CD8-positive, alpha-beta memory T cell (primary cell): ENCODE results near the gene CTNNA3. TPM values are rescaled to one million over a fixed set of nuclear protein-coding genes. Genes with fewer than 3 reads are reported as not detected.

Experiments
- CTCF ChIA-PET: fragments of 350-600 bp; sonication (Branson Sonifier 250); formaldehyde crosslinking; loops from one replicate; lab custom pipeline; 2021; ENCODE audit warnings: antibody characterized with exemption; lab: Charles Lee
- POLR2A ChIA-PET: fragments of 350-600 bp; sonication (Branson Sonifier 250); formaldehyde crosslinking; loops from one replicate; lab custom pipeline; 2021; ENCODE audit warnings: antibody characterized with exemption; lab: Charles Lee
- DNase-seq, 5 donors: peaks; one replicate each; pipeline versions ENCODE4 v3.0.0 to v3.0.0-alpha.2; 2020 to 2022; ENCODE audit warnings: mixed read lengths in 1 of 5
- H3K27ac ChIP-seq: one replicate; pipeline ENCODE4 v1.7.0; 2013; ENCODE audit warnings: low read depth, mild to moderate bottlenecking, low read length, moderate library complexity
- H3K27me3 ChIP-seq: 2 replicates; pipeline ENCODE4 v1.7.0; 2013; ENCODE audit warnings: low read length, mild to moderate bottlenecking; ENCODE audit not compliant: insufficient read depth, poor library complexity, severe bottlenecking
- H3K36me3 ChIP-seq: 2 replicates; pipeline ENCODE4 v1.7.0; 2013; ENCODE audit warnings: mild to moderate bottlenecking, low read length, moderate library complexity; ENCODE audit not compliant: insufficient read depth
- H3K4me1 ChIP-seq: 2 replicates; pipeline ENCODE4 v1.7.0; 2013; ENCODE audit warnings: mild to moderate bottlenecking, low read length, moderate library complexity; ENCODE audit not compliant: insufficient read depth
- H3K4me3 ChIP-seq: 2 replicates; pipeline ENCODE4 v1.7.0; 2013; ENCODE audit warnings: mild to moderate bottlenecking, low read length
- H3K9me3 ChIP-seq: 2 replicates; pipeline ENCODE4 v1.7.0; 2013; ENCODE audit warnings: mild to moderate bottlenecking, low read length
- H3K27ac Mint-ChIP-seq, 8 donors: one replicate each; pipeline ENCODE4 v1.8.0; 2020 to 2021; ENCODE audit warnings: mixed read lengths in 8 of 8, mild to moderate bottlenecking in 6 of 8, inconsistent platforms in 3 of 8, moderate library complexity in 3 of 8
- H3K27me3 Mint-ChIP-seq, 2 donors: one replicate each; pipeline ENCODE4 v1.8.0; 2020 to 2021; ENCODE audit warnings: mixed read lengths in 2 of 2, mild to moderate bottlenecking in 1 of 2, moderate library complexity in 1 of 2
- H3K36me3 Mint-ChIP-seq, 3 donors: one replicate each; pipeline ENCODE4 v1.8.0; 2020 to 2021; ENCODE audit warnings: mixed read lengths in 3 of 3, inconsistent platforms in 1 of 3, mild to moderate bottlenecking in 1 of 3
- H3K4me1 Mint-ChIP-seq, 3 donors: one replicate each; pipeline ENCODE4 v1.8.0; 2020 to 2021; ENCODE audit warnings: mixed read lengths in 3 of 3, inconsistent platforms in 1 of 3, mild to moderate bottlenecking in 1 of 3
- H3K4me3 Mint-ChIP-seq, 7 donors: one replicate each; pipeline ENCODE4 v1.8.0; 2020 to 2021; ENCODE audit warnings: mixed read lengths in 7 of 7, mild to moderate bottlenecking in 6 of 7, moderate library complexity in 4 of 7, inconsistent platforms in 2 of 7
- H3K9me3 Mint-ChIP-seq, 5 donors: one replicate each; pipeline ENCODE4 v1.8.0; 2020 to 2022; ENCODE audit warnings: mixed read lengths in 5 of 5, mild to moderate bottlenecking in 3 of 5, moderate library complexity in 2 of 5, inconsistent platforms in 1 of 5
- polyA plus RNA-seq: library from polyadenylated mRNA; unstranded; fragments of 300-500 nt; fragmentation: Illumina TruSeq; gene quantifications from one replicate; pipeline ENCODE4 v1.2.3, GENCODE V29; 2021
- total RNA-seq, 2 experiments: library from RNA; stranded (reverse); gene quantifications; one replicate each; pipeline ENCODE4 v1.2.3, GENCODE V29; 2021

Gene CTNNA3
- total and polyA plus RNA-seq, 3 experiments from 2014 or later: 0.92 TPM; not detected in 2

DNA sequence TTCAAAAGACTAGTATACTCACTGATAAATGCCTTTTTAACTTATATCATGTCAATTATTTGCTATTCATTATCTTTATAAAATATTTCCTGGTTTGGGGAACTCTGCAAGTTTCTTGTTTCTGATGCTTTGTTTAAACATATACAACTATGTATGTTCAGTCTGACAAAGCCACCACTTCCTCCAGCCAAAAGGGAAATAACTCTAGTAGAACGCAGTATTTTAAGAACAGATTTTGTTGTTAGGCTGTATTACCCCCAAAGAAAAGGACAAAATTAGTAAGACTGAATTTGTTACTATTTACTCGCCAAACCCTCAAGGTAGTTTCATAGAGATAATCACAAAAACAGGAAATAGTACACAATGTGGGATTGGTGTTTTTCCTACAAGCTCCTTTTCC, 691.3 kb downstream of the CTNNA3 start:
- H3K36me3 Mint-ChIP-seq: no peaks in the 10 kb centered on the region
- H3K36me3 ChIP-seq: no peaks in the 10 kb centered on the region
- H3K27me3 Mint-ChIP-seq: no peaks in the 10 kb centered on the region
- no peak overlapping the region for H3K4me3 Mint-ChIP-seq
- H3K4me1 ChIP-seq: no peaks in the 10 kb centered on the region
- H3K4me1 Mint-ChIP-seq: no peaks in the 10 kb centered on the region
- DNase-seq: no peak
- H3K9me3 ChIP-seq: no peaks in the 10 kb centered on the region
- H3K27ac Mint-ChIP-seq: no peak overlapping the region
- H3K27me3 ChIP-seq: no peaks in the 10 kb centered on the region
- no peak overlapping the region for H3K4me3 ChIP-seq
- peaks cover 0 to 14% (median 3%) of the 10 kb centered on the region in 5 donors for H3K9me3 Mint-ChIP-seq
- no peak overlapping the region for H3K27ac ChIP-seq
- ChIA-PET POLR2A (no interaction called here), CTCF (no interaction called here)

DNA sequence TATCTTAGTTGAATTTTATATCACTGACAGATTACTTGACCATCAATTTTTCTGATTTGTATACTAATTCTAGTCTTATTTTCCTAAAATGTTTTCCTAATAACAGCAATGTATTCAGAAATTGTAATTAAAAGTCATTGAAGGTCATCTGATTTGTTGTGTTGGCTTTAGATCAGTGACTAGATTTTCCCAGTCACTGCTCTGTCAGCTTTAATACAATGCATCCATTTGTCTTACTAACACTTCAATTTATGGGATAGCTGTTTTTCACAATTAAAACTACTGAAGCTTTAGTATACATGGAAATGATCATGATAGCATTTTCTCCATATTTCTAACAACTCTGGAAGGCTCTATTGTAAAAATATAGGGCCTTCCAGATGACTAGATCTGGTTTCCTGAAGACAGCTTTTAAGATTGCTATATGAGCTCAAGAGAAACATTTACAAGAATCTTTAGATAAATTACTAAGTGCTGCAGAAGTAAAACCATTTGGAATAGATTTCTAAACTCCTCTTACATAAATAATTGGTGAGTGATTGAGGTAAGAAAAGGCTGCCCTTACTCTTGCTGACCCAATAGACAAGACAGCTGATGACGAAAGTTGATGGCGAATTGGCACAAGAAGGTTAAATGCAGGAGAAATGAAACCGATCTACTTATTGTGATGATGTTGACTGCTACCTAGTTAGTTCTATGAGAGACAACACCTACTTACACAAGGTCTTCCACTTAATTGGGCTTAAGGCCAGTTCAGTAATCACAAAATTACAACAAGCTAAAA, 696.0 kb downstream of the CTNNA3 start:
- Mint-ChIP-seq H3K27me3 (no peaks in the 10 kb centered on the region), H3K36me3 (no peaks in the 10 kb centered on the region), H3K27ac (no peak overlapping the region), H3K9me3 (peaks cover 0 to 18% (median 3%) of the 10 kb centered on the region in 5 donors), H3K4me1 (no peaks in the 10 kb centered on the region), H3K4me3 (no peak overlapping the region)
- H3K4me3 ChIP-seq: no peak overlapping the region
- no peaks in the 10 kb centered on the region for H3K27me3 ChIP-seq
- CTCF ChIA-PET: no interaction called here
- POLR2A ChIA-PET: no interaction called here
- no peaks in the 10 kb centered on the region for H3K9me3 ChIP-seq
- H3K27ac ChIP-seq: no peak overlapping the region
- no peaks in the 10 kb centered on the region for H3K36me3 ChIP-seq
- no peaks in the 10 kb centered on the region for H3K4me1 ChIP-seq
- no peak for DNase-seq

DNA sequence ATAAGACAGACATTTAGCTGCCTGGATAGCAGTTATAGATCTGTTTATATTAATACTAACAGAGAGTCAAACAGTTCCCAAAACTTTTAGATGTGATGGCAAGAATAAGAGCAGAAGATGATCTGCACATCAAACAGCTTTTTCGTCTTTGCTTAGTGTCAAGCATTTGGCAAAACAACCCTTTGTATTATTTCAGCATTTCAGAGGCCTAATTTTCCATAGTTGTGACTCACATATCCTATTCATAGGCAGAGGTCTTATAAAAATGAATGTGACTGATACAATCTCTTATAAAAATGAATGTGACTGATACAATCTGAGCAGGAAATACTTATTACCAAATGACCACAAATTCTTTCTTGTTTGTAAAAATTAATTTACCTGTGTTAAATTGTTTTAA, 699.0 kb downstream of the CTNNA3 start:
- Histone ChIP-seq H3K4me1 (no peaks in the 10 kb centered on the region), H3K36me3 (no peaks in the 10 kb centered on the region), H3K4me3 (no peak overlapping the region), H3K27ac (no peak overlapping the region), H3K27me3 (no peaks in the 10 kb centered on the region), H3K9me3 (no peaks in the 10 kb centered on the region)
- Mint-ChIP-seq H3K36me3 (no peaks in the 10 kb centered on the region), H3K4me1 (no peaks in the 10 kb centered on the region), H3K27me3 (no peaks in the 10 kb centered on the region), H3K4me3 (no peak overlapping the region), H3K9me3 (peaks cover 0 to 14% (median 5%) of the 10 kb centered on the region in 5 donors), H3K27ac (no peak overlapping the region)
- ChIA-PET POLR2A (no interaction called here), CTCF (no interaction called here)
- no peak for DNase-seq

DNA sequence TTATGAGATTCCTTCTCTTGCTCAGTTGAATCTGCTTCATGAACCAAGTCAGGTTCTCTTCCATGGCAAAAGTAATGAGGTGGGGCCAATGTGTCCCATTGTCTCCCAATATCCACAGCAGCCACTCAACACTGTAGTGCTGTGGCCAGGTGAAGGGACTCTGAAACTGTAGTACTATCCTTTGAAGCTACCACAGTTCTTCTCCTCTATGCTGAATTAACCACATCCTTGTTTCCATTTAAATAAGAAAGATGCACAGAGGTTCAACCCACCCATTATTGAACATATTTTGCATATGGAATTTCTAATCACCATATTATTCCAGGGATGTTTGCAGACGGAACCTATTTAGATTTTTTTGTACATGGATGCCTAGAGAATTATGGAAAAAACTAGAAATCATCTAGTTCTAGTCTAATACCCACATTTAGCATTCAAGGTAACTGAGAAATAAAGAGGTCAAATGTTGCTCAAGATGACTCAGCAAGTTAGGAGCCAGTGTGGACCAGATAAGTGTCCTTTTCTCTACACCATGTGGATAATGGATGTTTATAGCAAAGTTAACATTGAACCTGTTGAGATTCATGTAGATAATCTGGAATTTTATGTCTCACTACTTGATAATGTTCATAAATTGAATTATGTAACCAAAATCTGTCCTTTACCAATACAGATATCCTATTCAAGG, 705.7 kb downstream of the CTNNA3 start:
- H3K4me1 Mint-ChIP-seq: no peaks in the 10 kb centered on the region
- CTCF ChIA-PET: no interaction called here

DNA sequence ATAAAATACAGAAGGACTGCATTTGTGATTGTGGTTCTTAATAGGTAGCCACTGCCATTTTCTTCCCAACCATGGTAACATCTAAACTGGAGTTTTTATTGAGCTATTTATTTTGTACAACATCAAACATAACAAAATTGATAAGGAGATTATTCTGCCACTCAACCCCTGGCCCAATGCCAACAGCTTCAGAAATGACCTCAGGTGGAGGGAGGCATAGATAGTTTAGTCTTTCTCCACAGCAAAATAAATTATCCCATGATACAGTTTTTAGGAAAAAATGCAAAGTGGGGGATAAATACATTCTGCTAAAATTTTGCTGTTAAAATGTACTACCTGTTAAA, 712.5 kb downstream of the CTNNA3 start:
- Histone ChIP-seq H3K4me1 (no peaks in the 10 kb centered on the region), H3K36me3 (no peaks in the 10 kb centered on the region), H3K27ac (no peak overlapping the region), H3K9me3 (no peaks in the 10 kb centered on the region), H3K27me3 (no peaks in the 10 kb centered on the region), H3K4me3 (no peak overlapping the region)
- no peaks in the 10 kb centered on the region for H3K27me3 Mint-ChIP-seq
- CTCF ChIA-PET: no interaction called here
- H3K36me3 Mint-ChIP-seq: no peaks in the 10 kb centered on the region
- H3K4me3 Mint-ChIP-seq: no peak overlapping the region
- H3K9me3 Mint-ChIP-seq: peaks cover 0 to 10% (median 0%) of the 10 kb centered on the region in 5 donors
- DNase-seq: no peak
- POLR2A ChIA-PET: no interaction called here
- no peak overlapping the region for H3K27ac Mint-ChIP-seq
- no peaks in the 10 kb centered on the region for H3K4me1 Mint-ChIP-seq

More for the DNA sequence above, 705.7 kb downstream of the CTNNA3 start:
- Histone ChIP-seq H3K27me3 (no peaks in the 10 kb centered on the region), H3K4me3 (no peak overlapping the region), H3K9me3 (no peaks in the 10 kb centered on the region), H3K36me3 (no peaks in the 10 kb centered on the region), H3K4me1 (no peaks in the 10 kb centered on the region), H3K27ac (no peak overlapping the region)
- no peaks in the 10 kb centered on the region for H3K27me3 Mint-ChIP-seq
- peaks cover 0 to 17% (median 8%) of the 10 kb centered on the region in 5 donors for H3K9me3 Mint-ChIP-seq
- H3K27ac Mint-ChIP-seq: no peak overlapping the region
- no peak for DNase-seq
- POLR2A ChIA-PET: no interaction called here
- H3K36me3 Mint-ChIP-seq: no peaks in the 10 kb centered on the region
- no peak overlapping the region for H3K4me3 Mint-ChIP-seq

DNA sequence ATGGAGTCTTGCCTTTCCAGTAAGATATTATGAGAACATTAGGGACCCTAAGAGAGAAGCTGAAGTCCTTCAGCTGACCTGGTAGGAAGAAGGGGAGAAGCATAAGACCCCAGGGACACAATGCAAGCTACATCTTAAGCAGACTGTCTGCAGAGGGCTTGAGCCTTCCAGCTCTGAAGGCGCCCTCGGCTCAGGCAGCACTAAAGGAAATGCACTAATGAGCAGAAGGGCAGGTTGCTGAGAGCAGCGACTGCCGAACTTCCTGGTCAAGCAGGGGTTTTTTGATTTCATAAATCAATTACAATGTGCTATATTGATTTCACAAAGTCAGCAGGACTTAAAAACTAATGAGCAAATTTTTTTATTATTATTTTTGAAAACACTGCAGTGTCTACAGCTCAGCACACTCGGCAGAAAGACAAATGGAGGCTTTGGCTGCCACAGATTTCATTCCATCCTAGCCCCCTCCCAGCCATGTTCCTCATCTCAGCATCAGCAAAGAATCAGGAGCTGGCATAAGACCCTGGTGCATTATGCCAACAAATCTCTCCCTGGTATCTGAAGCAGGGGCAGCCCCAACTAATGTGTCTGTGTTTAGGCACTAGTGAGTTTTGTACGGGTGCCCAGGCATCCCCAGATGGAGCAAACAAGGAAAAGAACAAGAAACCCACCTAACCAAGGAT, 713.1 kb downstream of the CTNNA3 start:
- CTCF ChIA-PET: no interaction called here
- no peaks in the 10 kb centered on the region for H3K27me3 Mint-ChIP-seq
- no peaks in the 10 kb centered on the region for H3K4me1 ChIP-seq

DNA sequence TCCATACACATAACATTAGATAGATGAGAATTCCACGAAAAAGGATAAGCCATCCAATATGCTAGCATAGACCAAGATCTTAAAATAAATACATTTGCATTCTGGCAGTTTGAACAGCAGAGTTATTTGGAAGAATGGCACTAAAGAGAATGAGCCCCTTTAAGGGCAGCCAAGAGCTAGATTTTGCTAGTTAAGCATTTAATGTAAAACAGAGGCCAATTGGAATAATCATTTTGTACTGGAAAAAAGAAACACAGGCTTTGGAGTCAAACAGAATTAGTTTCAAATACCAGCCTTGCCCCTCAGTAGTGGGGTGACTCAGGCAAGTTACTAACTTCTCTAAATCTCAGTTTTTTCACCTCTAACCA, 714.0 kb downstream of the CTNNA3 start:
- no peaks in the 10 kb centered on the region for H3K36me3 Mint-ChIP-seq
- H3K4me3 ChIP-seq: no peak overlapping the region

More for the DNA sequence above, 713.1 kb downstream of the CTNNA3 start:
- Mint-ChIP-seq H3K27ac (no peak overlapping the region), H3K36me3 (no peaks in the 10 kb centered on the region), H3K9me3 (peaks cover 0 to 10% (median 0%) of the 10 kb centered on the region in 5 donors), H3K4me1 (no peaks in the 10 kb centered on the region), H3K4me3 (no peak overlapping the region)
- no peak for DNase-seq
- Histone ChIP-seq H3K4me3 (no peak overlapping the region), H3K27ac (no peak overlapping the region), H3K36me3 (no peaks in the 10 kb centered on the region), H3K9me3 (no peaks in the 10 kb centered on the region), H3K27me3 (no peaks in the 10 kb centered on the region)
- POLR2A ChIA-PET: no interaction called here

DNA sequence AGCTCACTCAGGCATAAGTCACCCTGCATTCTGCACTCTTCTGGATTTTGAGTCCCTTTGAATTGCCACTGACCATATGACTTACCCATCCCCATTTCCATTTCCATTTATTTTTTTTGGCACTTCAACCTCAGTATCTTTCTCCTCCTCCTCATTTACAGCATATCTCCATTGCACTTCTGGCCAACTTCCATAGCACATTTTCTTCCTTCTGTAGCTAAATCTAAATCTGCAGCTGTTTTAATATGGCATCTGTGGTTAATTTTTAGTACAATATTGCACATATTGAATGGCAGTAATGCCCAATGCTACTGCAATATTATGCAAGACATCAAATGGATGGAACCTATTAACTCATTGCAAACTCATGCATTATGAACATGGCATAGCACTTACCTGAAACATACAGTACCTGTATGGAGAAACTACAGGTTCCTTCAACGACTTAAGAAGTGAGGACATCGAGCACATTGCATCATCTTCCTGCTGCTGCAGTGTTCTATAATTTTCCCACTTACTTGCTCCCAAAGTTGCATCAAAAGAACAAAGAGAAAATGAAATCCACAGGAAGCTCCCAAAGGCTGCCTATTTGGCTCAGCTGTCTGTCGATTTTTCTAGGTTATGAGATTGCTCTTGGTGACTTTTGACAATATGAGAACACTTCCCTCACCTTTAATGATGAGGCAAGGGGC, 714.5 kb downstream of the CTNNA3 start:
- Mint-ChIP-seq H3K4me1 (no peaks in the 10 kb centered on the region), H3K36me3 (no peaks in the 10 kb centered on the region), H3K9me3 (peaks cover 0 to 12% (median 0%) of the 10 kb centered on the region in 5 donors), H3K4me3 (no peak overlapping the region), H3K27me3 (no peaks in the 10 kb centered on the region), H3K27ac (no peak overlapping the region)
- H3K36me3 ChIP-seq: no peaks in the 10 kb centered on the region
- DNase-seq: no peak
- CTCF ChIA-PET: no interaction called here
- no peaks in the 10 kb centered on the region for H3K9me3 ChIP-seq
- no peak overlapping the region for H3K27ac ChIP-seq
- no peak overlapping the region for H3K4me3 ChIP-seq
- no peaks in the 10 kb centered on the region for H3K27me3 ChIP-seq
- H3K4me1 ChIP-seq: no peaks in the 10 kb centered on the region
- POLR2A ChIA-PET: no interaction called here

More for the DNA sequence above, 714.0 kb downstream of the CTNNA3 start:
- Histone ChIP-seq H3K27me3 (no peaks in the 10 kb centered on the region), H3K36me3 (no peaks in the 10 kb centered on the region), H3K4me1 (no peaks in the 10 kb centered on the region), H3K27ac (no peak overlapping the region), H3K9me3 (no peaks in the 10 kb centered on the region)
- H3K27me3 Mint-ChIP-seq: no peaks in the 10 kb centered on the region
- no peak overlapping the region for H3K4me3 Mint-ChIP-seq
- no peaks in the 10 kb centered on the region for H3K4me1 Mint-ChIP-seq
- ChIA-PET POLR2A (no interaction called here), CTCF (no interaction called here)
- H3K9me3 Mint-ChIP-seq: peaks cover 0 to 10% (median 0%) of the 10 kb centered on the region in 5 donors
- no peak overlapping the region for H3K27ac Mint-ChIP-seq
- no peak for DNase-seq
